Stimulated activated CD8-positive, alpha-beta memory T cell treated with anti-CD3 and anti-CD28 coated beads, Interleukin-4, amount 100 ng/mL, for 4 hours (primary cell): ENCODE measurements around the gene TIGAR.

ENCODE experiments used
- DNase-seq, 2 donors: peaks; one replicate each; pipeline ENCODE4 v3.0.0-alpha.2; 2020; ENCODE audit warnings: low read depth in 2 of 2, low spot score in 1 of 2

The TIGAR gene, protein sequence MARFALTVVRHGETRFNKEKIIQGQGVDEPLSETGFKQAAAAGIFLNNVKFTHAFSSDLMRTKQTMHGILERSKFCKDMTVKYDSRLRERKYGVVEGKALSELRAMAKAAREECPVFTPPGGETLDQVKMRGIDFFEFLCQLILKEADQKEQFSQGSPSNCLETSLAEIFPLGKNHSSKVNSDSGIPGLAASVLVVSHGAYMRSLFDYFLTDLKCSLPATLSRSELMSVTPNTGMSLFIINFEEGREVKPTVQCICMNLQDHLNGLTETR

DNA sequence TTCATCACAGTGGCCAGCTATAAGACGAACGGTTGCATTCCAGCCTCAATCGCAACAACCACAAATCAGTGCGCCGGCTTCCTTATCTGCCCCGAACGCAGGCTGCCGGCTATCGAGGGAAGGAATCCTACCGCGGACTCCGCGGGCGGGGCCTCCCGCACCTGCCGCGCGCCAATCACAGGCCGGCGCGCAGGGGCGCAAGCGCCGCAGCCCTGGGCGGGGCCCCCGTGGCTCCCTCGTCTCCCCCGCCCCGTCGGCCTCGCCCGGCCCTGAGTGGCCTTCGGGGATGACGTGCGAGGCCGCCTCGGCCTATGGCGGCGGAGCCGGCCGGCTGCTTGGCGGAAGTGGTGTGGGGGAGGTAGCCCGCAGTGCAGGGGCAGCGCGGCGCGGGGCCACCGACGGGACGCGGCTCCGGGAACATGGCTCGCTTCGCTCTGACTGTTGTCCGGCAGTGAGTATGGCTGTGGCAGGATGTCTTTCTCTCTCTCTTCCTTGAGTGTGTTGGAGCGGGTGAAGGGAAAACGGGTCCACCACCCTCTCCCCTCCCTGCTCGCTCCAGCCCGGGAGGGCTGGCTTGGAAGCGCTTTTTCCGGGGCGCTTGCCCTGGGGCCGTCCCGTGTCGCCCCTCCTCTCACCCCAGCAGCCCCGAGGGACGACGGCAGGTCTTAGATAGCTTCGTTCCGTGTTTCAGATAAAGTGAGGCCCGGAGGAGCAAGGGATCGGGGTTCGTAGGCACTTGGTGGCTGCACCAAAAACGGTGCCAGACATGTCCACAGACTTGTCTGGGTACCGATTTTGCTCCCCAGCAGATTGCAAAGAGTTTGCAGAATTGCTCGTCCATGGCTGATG lies at the start of gene TIGAR:
TIGAR (plus strand) TSS at position 361 of the 849 bp plus-strand sequence; CDS start at position 420, 59 bp downstream.
- peak; percentile 65 to 81 for DNase-seq

DNA sequence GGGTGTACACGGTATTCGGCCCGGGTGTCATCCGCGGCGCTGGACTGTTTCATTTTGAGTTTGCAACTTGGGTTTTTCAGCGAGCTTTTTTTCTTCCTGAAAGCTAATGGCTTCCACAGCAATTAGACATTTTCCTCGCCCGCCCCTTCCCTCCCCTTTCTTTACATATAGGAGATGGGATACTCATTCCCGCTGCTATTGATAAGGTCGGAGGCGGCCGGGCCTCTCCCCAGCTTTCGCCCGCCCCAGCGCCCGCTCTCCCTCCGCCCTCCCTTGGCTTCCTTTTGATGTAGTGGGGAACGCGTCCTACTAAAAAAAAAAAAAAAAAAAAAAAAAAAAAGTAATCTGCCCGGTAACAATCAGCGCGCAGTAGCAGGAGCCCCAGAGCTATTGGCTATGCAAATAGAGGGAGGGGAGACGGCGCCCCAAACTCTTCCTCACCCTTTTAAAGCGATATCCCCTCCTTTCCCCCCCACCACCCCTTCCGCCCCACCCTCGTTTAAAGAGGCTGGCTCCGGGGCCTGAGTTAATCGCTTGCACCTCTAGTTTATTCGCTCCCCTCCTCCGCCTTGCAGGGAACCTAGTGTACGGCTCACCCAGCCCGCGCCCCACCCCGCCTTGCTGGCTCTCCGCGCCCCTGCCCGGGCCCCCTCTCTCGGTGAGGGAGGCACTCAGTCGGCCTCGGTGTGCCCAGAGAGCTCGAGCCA lies 49.1 kb upstream of the TIGAR start:
- DNase-seq: peak; percentile 74 to 86

DNA sequence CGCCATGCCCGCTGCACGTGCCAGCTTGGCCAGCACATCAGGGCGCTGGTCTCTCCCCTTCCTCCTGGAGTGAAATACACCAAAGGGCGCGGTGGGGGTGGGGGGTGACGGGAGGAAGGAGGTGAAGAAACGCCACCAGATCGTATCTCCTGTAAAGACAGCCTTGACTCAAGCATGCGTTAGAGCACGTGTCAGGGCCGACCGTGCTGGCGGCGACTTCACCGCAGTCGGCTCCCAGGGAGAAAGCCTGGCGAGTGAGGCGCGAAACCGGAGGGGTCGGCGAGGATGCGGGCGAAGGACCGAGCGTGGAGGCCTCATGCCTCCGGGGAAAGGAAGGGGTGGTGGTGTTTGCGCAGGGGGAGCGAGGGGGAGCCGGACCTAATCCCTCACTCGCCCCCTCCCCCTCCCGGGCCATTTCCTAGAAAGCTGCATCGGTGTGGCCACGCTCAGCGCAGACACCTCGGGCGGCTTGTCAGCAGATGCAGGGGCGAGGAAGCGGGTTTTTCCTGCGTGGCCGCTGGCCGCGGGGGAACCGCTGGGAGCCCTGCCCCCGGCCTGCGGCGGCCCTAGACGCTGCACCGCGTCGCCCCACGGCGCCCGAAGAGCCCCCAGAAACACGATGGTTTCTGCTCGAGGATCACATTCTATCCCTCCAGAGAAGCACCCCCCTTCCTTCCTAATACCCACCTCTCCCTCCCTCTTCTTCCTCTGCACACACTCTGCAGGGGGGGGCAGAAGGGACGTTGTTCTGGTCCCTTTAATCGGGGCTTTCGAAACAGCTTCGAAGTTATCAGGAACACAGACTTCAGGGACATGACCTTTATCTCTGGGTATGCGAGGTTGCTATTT lies 48.4 kb upstream of the TIGAR start:
- peak; percentile 56 to 63 for DNase-seq

DNA sequence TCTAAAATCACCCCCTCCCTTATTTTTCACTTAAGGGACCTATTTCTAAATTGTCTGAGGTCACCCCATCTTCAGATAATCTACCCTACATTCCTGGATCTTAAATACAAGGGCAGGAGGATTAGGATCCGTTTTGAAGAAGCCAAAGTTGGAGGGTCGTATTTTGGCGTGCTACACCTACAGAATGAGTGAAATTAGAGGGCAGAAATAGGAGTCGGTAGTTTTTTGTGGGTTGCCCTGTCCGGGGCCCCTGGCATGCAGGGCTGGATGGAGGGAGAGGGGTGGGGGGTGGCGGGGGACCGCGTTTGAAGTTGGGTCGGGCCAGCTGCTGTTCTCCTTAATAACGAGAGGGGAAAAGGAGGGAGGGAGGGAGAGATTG lies 47.8 kb upstream of the TIGAR start:
- DNase-seq: no peak

DNA sequence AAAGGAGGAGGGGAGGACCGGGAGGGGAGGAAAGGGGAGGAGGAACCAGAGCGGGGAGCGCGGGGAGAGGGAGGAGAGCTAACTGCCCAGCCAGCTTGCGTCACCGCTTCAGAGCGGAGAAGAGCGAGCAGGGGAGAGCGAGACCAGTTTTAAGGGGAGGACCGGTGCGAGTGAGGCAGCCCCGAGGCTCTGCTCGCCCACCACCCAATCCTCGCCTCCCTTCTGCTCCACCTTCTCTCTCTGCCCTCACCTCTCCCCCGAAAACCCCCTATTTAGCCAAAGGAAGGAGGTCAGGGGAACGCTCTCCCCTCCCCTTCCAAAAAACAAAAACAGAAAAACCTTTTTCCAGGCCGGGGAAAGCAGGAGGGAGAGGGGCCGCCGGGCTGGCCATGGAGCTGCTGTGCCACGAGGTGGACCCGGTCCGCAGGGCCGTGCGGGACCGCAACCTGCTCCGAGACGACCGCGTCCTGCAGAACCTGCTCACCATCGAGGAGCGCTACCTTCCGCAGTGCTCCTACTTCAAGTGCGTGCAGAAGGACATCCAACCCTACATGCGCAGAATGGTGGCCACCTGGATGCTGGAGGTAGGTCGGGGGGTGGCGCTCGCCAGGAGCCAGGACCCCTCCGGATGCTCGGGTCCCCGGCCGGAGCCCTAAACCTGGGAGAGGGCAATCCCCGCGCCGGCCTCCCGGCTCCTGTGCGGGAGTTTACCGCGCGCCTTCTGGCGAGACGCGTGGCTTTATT lies 47.2 kb upstream of the TIGAR start, which contains the start of gene CCND2:
CCND2 (plus strand) TSS at position 111 of the 744 bp plus-strand sequence; CDS start at position 390, 279 bp downstream.
- peak; percentile 47 to 58 for DNase-seq

DNA sequence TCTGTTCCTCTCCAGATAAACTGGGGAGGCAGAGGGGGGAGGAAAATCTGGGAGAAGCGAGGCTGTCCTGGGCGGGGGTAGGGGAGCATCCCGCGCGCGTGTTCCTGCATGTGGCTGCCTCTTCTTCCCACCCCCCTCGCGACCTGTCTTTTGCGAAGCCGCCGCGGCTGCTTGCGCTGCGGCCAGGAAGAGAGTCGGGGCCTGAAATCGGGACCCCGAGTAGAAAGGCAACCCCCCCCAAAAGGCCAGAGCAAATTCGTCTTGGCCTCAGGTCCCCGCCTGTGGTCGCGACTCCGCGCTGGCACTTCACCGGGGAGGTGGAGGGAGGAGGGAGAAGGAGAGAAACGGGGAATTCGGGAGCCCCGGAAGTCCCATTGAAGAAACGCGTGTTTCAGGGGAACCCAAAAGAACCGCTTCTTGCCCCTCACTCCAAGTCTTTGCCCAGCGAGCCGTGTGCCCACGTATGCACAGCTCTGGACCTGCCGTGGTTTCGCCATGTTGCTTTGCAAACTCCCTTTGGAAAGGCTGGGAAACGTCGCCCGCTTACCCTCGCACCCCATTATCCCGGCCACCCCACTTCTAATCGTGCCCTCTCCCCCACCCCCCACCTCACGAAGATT lies 46.5 kb upstream of the TIGAR start:
- no peak for DNase-seq

DNA sequence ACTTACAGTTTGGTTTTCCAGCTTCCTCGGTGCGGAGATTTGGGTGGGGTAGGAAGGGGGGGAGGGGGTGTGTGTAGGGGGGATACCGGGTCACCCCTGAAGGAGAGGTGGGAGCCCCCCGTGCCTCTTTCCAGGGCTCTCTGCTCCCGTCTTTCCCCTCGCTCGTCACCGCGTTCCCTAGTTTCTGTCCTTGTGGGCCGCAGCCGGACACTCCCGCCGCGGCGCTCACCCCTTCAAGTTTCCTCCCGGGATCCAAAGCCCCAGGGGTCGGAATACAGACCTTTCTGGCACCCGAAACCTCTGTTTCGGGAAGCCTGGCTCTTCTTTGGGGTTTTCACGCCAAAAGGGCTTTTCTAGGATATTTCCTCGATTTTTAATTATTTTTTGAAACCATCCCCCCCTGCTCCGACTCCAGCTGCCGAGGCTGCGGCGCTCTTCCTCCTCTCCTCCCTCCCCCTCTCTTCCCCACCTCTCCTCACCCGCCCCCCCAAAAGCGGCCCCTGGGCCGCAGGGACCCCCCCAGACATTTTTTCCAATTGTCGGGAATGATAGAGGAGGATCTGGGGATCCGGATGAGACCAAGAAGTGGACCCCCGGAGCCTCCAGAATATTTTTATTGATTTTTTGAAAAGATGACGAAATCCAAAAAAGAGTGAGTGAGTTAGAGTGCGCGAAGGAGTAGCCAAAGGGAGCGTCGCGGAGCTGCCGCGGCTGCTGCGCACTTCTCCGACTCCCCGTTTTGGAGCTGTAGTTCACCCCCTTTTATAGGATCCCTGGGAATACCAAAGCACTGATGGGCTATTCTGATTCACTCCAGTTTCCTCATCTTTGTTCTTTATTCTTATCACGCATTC lies 45.8 kb upstream of the TIGAR start:
- DNase-seq: no peak

DNA sequence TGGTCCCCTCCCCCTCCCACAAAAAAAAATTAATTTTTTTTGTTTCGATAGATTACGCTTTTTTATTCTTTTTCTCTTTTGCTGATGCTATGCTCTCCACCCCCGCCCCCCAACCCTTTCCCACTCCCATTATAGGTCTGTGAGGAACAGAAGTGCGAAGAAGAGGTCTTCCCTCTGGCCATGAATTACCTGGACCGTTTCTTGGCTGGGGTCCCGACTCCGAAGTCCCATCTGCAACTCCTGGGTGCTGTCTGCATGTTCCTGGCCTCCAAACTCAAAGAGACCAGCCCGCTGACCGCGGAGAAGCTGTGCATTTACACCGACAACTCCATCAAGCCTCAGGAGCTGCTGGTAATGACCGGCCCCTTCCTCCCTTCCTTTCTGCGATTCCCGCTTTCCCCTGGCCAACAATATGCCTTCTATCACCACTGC lies 45.1 kb upstream of the TIGAR start:
- DNase-seq: no peak

DNA sequence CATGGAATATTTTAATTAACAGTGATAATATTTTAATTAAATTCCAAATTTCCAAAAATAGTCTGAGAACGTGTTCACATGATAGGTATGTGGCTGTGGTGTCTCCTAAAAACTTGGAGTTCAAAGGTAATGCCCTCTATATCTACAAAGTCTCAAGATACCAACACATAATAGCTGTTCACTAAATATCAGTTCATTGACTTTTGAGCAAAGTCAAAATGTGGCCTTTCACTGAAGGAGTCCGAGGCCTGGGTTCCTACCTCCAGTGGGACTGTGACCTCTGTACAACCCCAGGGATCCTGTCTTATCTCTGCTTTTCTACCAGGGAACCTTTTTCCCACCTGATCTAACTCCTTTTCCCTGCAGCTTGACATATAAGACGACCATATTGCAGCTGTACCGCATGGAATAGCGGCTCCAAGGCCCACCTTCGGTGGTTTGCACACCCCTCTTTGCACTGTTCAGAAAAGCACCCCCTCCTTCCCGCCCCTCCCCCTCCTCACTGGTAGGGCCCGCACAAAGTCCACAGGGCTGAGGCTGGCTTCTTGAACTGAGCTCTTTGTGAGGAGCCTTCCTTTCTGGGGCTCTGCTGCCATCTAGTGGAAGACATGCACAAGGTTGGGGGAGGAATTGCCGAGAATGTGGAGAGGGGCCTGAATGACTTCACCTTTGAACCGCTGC lies 44.3 kb upstream of the TIGAR start:
- DNase-seq: peak; percentile 68 to 73

DNA sequence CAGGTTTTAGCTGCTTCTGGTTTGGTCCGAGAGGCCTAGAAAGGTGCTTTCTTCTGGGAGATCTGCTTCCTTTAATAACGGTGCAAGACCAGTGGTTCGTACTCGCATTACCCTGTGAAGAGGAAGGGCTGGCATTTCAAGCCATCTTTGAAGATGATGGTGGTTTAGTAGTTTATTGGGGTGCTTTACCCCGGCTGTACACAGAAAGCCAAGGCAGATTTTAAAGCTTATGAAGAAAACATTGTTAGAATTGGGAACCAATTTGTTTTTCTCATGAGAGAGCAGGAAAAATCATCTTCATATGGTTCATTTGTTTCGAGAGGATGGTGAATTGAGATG lies 43.8 kb upstream of the TIGAR start:
- no peak for DNase-seq

DNA sequence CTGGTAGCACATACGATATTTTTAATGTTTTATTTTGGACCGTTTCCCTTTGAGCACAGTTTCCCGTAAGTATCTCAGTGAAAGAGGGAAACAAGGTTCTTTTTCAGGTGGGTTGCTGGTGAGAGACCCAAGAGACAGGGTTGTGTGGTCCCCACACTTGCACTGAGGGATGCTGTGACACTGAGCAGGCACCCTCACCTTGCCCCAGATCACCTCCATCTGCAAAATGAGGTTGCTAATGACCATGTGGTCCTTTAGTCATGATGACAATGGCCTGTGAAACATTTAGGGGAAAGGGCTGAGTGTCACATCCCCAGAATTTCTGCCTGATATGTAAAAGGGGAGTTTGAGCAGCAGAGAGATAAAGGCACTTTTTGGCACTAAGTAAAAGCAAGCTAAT lies 43.2 kb upstream of the TIGAR start:
- DNase-seq: no peak

DNA sequence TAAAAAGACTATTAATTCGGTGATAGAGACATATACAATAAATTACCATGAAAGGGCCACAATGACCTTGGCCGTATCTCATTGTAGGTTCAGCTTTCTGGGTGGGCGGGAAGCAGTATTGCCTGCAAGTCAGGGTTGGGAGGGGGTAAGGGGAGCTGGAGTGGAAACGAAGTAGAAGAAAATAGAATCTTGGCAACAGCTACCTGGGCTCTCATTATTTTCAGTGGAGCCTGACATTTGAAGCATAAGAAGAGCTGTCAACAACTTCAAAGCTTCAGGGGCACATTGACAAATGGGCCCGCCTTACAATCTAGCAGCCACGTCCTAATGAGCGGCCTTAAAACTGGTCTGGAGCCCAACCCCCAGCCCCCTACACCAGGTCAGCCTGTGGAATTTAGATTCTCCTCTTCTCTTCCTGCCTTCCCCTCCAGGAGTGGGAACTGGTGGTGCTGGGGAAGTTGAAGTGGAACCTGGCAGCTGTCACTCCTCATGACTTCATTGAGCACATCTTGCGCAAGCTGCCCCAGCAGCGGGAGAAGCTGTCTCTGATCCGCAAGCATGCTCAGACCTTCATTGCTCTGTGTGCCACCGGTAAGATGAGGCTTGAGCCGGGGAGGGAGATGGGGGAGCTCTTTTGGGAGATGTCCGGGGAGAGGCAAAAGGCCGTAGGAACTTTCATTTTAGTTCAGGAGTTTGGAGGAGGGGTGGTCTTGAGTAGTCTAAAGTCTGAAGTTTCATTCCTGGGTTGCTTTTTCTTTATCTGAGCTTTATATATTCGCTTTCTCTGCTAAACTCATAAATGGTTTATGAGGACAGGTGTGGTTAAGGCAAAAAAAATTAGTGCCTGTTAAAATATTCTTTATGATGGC lies 42.5 kb upstream of the TIGAR start:
- DNase-seq: no peak

DNA sequence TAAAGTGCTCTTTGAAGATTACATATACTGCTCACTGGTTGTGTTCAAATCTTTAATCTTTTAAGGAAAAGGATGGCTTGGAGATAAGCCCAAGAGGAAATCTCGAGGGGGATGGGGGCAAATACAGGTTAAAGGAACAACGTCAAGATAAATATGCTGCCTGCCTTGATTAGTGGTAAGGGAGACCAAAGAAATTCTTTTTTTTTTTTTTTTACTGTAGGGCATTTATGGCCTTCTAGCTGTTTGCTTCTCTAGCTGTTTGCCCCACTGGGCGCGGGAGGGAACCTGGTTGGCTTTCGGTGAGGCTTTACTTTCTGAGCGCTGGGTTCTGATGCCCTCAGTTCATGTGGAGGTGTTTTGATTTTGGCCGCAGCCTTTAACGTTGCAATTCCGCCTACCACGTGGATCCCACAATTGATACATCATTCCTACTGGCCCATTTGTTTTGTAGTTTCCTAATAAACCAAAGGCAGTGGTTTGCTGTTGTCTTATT lies 41.8 kb upstream of the TIGAR start:
- DNase-seq: no peak

DNA sequence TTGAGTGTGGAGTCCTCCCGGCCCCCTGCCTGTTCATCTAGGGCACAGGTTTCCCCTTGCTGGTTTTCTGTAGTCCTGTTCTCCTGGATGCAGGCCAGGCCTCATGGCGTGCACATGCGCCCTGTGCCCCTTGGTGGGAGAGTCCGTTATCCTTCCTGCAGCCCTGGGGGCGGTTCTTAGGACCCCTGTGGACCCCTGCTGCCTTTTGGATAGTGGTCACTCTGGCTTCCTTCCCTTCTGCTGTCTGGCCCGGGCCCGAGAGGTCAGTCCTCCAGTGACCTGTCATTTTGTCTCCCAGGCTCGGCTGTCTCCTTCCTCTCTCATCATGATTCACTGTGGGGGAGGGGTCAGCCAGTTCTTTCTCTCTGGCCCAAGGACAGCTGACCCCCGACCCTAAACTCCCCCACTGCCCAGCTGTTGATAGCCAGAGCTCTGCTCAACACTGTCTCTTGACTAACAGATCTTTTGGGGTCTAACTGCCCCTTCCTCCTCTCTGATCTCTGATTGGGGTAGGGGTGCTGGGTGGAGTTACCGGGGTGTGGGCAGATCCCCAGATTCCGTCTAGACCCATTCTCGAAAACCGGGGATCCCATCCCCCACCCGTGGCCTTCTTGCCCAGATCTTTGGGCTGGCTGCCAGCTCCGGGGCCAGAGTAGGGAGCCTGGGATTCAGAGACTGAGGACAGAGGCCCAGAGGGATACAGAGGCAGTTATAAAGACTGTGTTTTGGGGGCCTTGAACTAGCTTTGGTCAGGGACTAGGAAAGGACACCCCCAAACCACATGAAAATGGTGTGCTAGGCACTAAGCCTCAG lies 40.5 kb upstream of the TIGAR start:
- no peak for DNase-seq

DNA sequence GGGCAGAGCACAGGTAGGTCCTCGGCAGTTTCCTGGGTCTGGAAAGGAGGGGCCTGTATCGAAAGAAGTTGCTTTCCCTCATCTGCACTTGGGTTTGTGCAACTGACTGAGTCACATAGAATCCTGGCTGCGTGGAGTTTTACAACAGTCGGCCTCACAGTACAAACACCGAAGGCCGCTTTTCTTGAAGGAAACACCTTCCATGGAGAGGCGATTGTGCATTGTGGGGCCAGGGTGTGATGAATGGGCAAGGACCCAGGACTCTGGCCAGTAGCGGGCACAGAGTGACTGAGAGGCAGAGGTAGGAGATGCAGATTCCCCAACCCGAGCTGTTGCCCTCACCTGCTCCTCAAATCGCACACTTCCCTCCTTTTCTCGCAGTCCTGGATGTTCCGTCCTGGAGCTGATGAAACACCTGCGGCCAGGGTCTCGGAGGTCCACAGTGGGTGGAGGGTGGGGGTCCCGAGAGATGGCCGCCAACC lies 39.8 kb upstream of the TIGAR start:
- no peak for DNase-seq
